DND-41 (cell line): ENCODE results near the gene TM7SF3.

Experiments used
- CTCF ChIP-seq: IDR thresholded peaks from 2 replicates; pipeline ENCODE4 v1.5.1; 2012; ENCODE audit warnings: borderline replicate concordance, low read length, moderate library complexity, mild to moderate bottlenecking; ENCODE audit not compliant: poor library complexity, severe bottlenecking; ENCODE audit errors: extremely low read depth
- EZH2 ChIP-seq: IDR thresholded peaks from 3 replicates; pipeline ENCODE4 v1.6.1; 2012; ENCODE audit warnings: borderline replicate concordance, low read depth, mild to moderate bottlenecking, moderate library complexity, low read length, inconsistent platforms; ENCODE audit not compliant: severe bottlenecking

GRCh38 chr12:26994109-26994508, 20.1 kb downstream of the TM7SF3 start:
- TF ChIP-seq EZH2, result no peak
- no peak for TF ChIP-seq CTCF
